Karpas-422 (cell line): ENCODE results near the gene NKPD1. TPM values are rescaled to one million over a fixed set of nuclear protein-coding genes. Genes with fewer than 3 reads are reported as not detected.

Experiments
- DNase-seq: peaks from one replicate; pipeline ENCODE4 v3.0.0-alpha.2; 2015
- H2AFZ ChIP-seq: fragments of 200-600 bp; sonication (generic); 2 replicates; pipeline ENCODE4 v1.6.1; 2014; ENCODE audit warnings: antibody characterized with exemption, low read length, mixed read lengths
- H3K27ac ChIP-seq: fragments of 200-600 bp; sonication (generic); 2 replicates; pipeline ENCODE4 v1.5.1; 2014; ENCODE audit warnings: mild to moderate bottlenecking, low read length, moderate library complexity
- H3K27me3 ChIP-seq: fragments of 200-600 bp; sonication (generic); 2 replicates; pipeline ENCODE4 v1.6.1; 2014; ENCODE audit warnings: low read length, mixed read lengths
- H3K36me3 ChIP-seq: fragments of 200-600 bp; sonication (generic); 2 replicates; pipeline ENCODE4 v1.6.1; 2014; ENCODE audit warnings: low read length, mixed read lengths; ENCODE audit not compliant: insufficient read depth
- H3K4me1 ChIP-seq: fragments of 200-600 bp; sonication (generic); 2 replicates; pipeline ENCODE4 v1.6.1; 2014; ENCODE audit warnings: mild to moderate bottlenecking, low read length, mixed read lengths
- H3K4me2 ChIP-seq: fragments of 200-600 bp; sonication (generic); 2 replicates; pipeline ENCODE4 v1.6.1; 2014; ENCODE audit warnings: low read length, low read depth, mild to moderate bottlenecking; ENCODE audit not compliant: poor library complexity, severe bottlenecking
- H3K4me3 ChIP-seq: fragments of 200-600 bp; sonication (generic); 2 replicates; pipeline ENCODE4 v1.5.1; 2014; ENCODE audit warnings: mild to moderate bottlenecking, antibody characterized with exemption, low read length, mixed read lengths
- H3K79me2 ChIP-seq: fragments of 200-600 bp; sonication (generic); 2 replicates; pipeline ENCODE4 v1.6.1; 2014; ENCODE audit warnings: mild to moderate bottlenecking, low read length, mixed read lengths
- H3K9ac ChIP-seq: fragments of 200-600 bp; sonication (generic); 2 replicates; pipeline ENCODE4 v1.6.0; 2014; ENCODE audit warnings: low read length
- H3K9me2 ChIP-seq: fragments of 200-600 bp; sonication (generic), shearing (Covaris generic); replicated peaks from 2 replicates; pipeline ENCODE4 v1.6.0; 2014; ENCODE audit warnings: mild to moderate bottlenecking, low read length, moderate library complexity; ENCODE audit not compliant: insufficient read depth
- H3K9me3 ChIP-seq: fragments of 300-700, 200-600 bp; sonication (generic); 2 replicates; pipeline ENCODE4 v1.6.1; 2014; ENCODE audit warnings: low read length, mixed read lengths
- H4K20me1 ChIP-seq: fragments of 200-600 bp; sonication (generic); 2 replicates; pipeline ENCODE4 v1.6.1; 2014; ENCODE audit warnings: mild to moderate bottlenecking, antibody characterized with exemption, low read length, low read depth; ENCODE audit not compliant: insufficient read depth
- total RNA-seq: library from RNA; depleted of rRNA; stranded (reverse); fragments of >200 nt; shearing (Covaris generic); gene quantifications from 2 replicates; pipeline ENCODE4 v1.2.3, GENCODE V29; 2014; ENCODE audit warnings: low replicate concordance

NKPD1 gene
- total RNA-seq, 1 experiment from 2014 or later, result not detected

DNA sequence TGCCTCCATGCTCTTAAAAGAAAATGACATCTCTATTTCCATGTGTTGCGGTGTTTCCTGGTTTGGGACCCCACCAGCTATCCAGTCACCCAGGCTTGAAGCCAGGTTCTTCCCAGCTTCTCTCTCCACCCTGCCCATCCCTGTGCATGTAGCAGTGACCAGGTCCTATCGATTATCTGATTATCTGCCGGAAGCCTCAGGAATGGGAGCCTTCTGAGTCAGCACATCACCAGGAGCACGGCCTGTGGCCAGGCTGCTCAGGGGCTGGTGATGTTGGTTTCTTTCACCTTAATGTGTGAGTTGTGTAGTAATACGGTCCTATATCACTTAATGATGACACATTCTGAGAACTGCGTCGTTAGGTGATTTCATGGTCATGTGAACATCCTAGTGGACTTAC lies 34.1 kb downstream of the NKPD1 start:
- H2AFZ ChIP-seq, result no peak overlapping the region
- 0 out of 2 replicates have a peak overlapping the region, but pooled peaks have one; percentile 1 for H3K9ac ChIP-seq
- no peaks in the 10 kb centered on the region for H3K9me2 ChIP-seq
- no peaks in the 10 kb centered on the region for H3K9me3 ChIP-seq
- DNase-seq, result no peak
- no peak overlapping the region for H3K4me3 ChIP-seq
- no peaks in the 10 kb centered on the region; the same call in 1 of the 2 replicates for H4K20me1 ChIP-seq
- no peak overlapping the region for H3K27ac ChIP-seq
- no peaks in the 10 kb centered on the region for H3K36me3 ChIP-seq
- H3K27me3 ChIP-seq, result no peaks in the 10 kb centered on the region
- peaks cover 58% of the 10 kb centered on the region for H3K79me2 ChIP-seq
- no peak overlapping the region for H3K4me2 ChIP-seq
- H3K4me1 ChIP-seq, result peaks cover 37% of the 10 kb centered on the region

DNA sequence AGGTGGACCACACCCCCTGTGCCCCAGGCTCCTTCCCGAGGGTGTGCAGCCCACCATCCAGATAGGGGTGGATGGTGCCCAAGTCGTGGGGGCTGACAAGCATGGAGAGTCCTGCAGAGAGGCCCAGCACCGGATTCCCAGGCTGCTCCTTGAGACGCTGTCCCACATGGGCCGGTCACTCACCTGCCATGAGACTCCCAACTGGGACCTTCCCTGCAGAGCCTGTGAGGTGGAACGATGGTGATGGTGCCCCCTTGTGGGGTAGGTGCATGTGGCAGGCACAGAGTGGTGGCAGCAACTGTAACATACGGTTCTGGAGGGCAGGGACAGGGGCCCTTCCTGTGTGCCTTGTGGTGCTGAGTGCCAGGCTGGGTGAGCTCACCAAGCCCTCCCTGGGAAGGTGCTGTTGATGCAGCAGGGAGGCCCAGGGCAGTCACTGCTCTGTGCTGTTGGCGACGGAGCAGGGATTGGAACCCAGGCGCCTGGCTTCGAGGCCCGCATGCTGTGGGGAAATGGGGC lies 34.7 kb downstream of the NKPD1 start:
- Histone ChIP-seq H3K4me1 (peaks cover 35% of the 10 kb centered on the region), H3K9me2 (no peaks in the 10 kb centered on the region), H3K4me2 (no peak overlapping the region), H3K27ac (no peak overlapping the region), H3K4me3 (no peak overlapping the region), H2AFZ (no peak overlapping the region), H3K79me2 (peaks cover 59% of the 10 kb centered on the region), H3K9me3 (no peaks in the 10 kb centered on the region), H3K36me3 (no peaks in the 10 kb centered on the region), H3K27me3 (no peaks in the 10 kb centered on the region), H4K20me1 (no peaks in the 10 kb centered on the region; the same call in 1 of the 2 replicates), H3K9ac (no peak overlapping the region)
- DNase-seq, result peak; percentile 86

DNA sequence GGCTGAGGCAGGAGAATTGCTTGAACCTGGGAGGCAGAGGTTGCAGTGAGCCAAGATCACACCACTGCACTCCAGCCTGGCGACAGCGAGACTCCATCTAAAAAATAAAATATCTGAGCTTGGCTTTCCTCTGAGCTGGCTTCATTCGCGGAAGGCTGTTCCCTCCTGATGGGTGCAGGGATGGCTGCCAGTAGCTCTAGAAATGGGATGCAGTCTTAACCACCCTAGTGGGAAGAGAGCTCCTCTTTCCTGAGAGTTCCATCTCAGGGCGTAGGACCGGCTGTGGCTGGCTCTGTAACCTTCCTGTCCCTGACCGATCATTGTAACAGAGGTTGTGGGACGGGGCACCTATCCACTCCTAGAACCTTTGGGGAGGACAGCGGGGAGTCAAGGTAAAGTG lies 35.4 kb downstream of the NKPD1 start:
- Histone ChIP-seq H3K27ac (no peak overlapping the region), H3K4me1 (peaks cover 32% of the 10 kb centered on the region), H3K27me3 (no peaks in the 10 kb centered on the region), H2AFZ (no peak overlapping the region), H3K36me3 (no peaks in the 10 kb centered on the region), H3K9me3 (no peaks in the 10 kb centered on the region), H3K9me2 (no peaks in the 10 kb centered on the region), H3K79me2 (peaks cover 66% of the 10 kb centered on the region), H3K4me2 (no peak overlapping the region), H3K9ac (no peak overlapping the region), H4K20me1 (no peaks in the 10 kb centered on the region; the same call in 1 of the 2 replicates), H3K4me3 (no peak overlapping the region)
- DNase-seq, result no peak

DNA sequence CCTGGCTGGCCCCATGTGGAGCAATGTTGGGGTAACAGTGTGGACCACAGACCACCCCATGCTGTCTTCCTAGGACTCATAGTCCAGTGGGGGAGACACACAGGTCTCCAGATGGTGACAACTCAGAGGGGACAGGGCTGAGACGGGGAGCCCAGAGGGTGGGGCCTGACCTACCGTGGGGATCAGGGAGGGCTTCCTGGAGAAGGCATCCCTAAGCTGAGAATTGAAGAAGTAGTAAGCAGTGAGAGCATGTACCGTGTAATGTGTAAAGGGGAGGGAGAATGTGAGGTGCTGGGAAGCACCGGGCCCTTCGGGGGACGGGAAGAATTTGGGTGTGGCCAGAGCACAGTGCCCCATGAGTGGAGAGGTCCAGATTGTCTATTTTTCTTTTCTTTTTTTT lies 36.8 kb downstream of the NKPD1 start:
- Histone ChIP-seq H3K9me3 (no peaks in the 10 kb centered on the region), H3K9ac (no peak overlapping the region), H3K79me2 (peaks cover 76% of the 10 kb centered on the region), H3K36me3 (no peaks in the 10 kb centered on the region), H3K4me1 (peaks cover 22% of the 10 kb centered on the region), H4K20me1 (peaks cover 4% of the 10 kb centered on the region; the same call in 1 of the 2 replicates), H3K4me3 (no peak overlapping the region), H3K4me2 (no peak overlapping the region), H3K27me3 (no peaks in the 10 kb centered on the region), H3K27ac (no peak overlapping the region), H2AFZ (no peak overlapping the region), H3K9me2 (no peaks in the 10 kb centered on the region)
- DNase-seq, result no peak

DNA sequence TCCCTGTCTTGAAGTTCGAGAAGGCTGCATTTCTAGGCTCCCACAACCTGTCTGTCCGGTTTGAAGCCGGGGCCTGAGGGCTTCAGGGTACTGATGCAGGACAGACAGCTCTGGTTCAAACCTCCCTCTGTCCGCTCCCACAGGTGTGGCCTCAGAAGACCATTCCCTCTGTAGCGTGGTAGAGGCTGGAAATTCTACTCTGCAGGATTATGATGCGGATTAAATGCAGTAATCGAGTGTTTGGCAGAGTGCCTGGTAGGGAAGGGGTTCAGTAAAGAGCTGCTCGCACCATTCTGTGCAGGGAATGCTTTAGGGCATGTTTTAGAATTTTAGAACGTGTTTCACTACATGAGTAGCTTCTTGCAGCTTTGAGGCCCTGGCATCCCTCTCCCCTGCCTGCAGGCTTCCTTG lies 37.3 kb downstream of the NKPD1 start:
- Histone ChIP-seq H3K9me3 (no peaks in the 10 kb centered on the region), H3K4me2 (no peak overlapping the region), H3K27me3 (no peaks in the 10 kb centered on the region), H3K4me3 (no peak overlapping the region), H3K27ac (no peak overlapping the region), H3K36me3 (no peaks in the 10 kb centered on the region), H4K20me1 (peaks cover 4% of the 10 kb centered on the region; the same call in 1 of the 2 replicates), H3K9ac (no peak overlapping the region), H3K4me1 (peaks cover 28% of the 10 kb centered on the region), H3K79me2 (peaks cover 76% of the 10 kb centered on the region), H2AFZ (no peak overlapping the region), H3K9me2 (no peaks in the 10 kb centered on the region)
- DNase-seq, result no peak

DNA sequence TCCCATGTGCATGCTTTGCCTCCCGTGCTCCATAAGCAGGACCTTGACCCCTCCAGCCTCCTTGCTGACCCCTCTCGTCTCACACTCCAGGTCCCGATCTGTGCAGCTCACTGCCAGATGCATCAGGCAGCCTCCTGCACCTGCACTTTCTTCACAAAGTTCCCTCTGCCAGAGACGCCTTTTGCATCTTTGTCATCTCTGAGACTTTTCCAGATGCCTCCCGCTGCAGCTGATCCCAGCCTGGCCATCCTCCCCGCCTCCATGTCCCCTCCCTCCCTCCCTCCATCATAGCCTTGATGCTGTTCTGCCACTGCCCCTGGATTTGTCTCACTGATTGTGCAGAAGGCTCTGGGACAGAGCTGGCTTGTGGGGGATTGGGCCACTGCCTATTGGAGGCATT lies 38.0 kb downstream of the NKPD1 start:
- peaks cover 7% of the 10 kb centered on the region; the same call in 1 of the 2 replicates for H4K20me1 ChIP-seq
- no peak overlapping the region for H3K9ac ChIP-seq
- H3K4me3 ChIP-seq, result no peak overlapping the region
- H3K36me3 ChIP-seq, result no peaks in the 10 kb centered on the region
- no peaks in the 10 kb centered on the region for H3K9me2 ChIP-seq
- H3K79me2 ChIP-seq, result peaks cover 76% of the 10 kb centered on the region
- no peak overlapping the region for H3K27ac ChIP-seq
- H2AFZ ChIP-seq, result no peak overlapping the region
- H3K9me3 ChIP-seq, result no peaks in the 10 kb centered on the region
- DNase-seq, result no peak
- peaks cover 34% of the 10 kb centered on the region for H3K4me1 ChIP-seq
- H3K4me2 ChIP-seq, result no peak overlapping the region
- H3K27me3 ChIP-seq, result no peaks in the 10 kb centered on the region

DNA sequence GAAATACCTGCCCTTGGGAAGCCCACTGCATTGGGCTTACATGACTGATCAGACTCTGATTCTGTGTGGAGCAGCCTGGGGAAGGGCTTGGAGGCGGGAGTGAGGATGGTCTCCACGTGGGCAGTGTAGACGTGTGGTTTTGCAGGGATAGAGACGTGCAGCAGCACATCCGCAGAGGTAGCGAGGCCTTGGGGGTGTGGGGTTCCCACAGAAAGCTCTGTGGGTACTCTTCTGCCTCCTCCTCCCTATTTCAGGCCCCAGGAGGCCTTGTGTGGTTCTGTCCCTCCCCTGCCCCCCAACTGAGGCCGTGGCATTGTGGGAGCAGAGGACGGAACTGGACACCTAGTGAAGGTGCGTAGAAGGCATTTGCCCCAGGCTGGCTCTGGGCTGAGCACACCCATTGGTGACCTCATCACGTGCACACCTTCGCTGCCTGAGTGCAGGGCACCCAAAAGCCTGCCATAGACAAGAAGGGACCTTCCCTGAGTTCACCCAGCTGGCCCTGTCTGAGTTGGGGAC lies 38.9 kb downstream of the NKPD1 start:
- Histone ChIP-seq H3K9ac (no peak overlapping the region), H4K20me1 (peaks cover 14% of the 10 kb centered on the region; the same call in 1 of the 2 replicates), H3K36me3 (no peaks in the 10 kb centered on the region), H3K9me3 (no peaks in the 10 kb centered on the region), H3K27ac (no peak overlapping the region), H3K4me2 (no peak overlapping the region), H3K27me3 (no peaks in the 10 kb centered on the region), H2AFZ (no peak overlapping the region), H3K4me1 (peaks cover 40% of the 10 kb centered on the region), H3K4me3 (no peak overlapping the region), H3K9me2 (no peaks in the 10 kb centered on the region), H3K79me2 (peaks cover 79% of the 10 kb centered on the region)
- DNase-seq, result no peak

DNA sequence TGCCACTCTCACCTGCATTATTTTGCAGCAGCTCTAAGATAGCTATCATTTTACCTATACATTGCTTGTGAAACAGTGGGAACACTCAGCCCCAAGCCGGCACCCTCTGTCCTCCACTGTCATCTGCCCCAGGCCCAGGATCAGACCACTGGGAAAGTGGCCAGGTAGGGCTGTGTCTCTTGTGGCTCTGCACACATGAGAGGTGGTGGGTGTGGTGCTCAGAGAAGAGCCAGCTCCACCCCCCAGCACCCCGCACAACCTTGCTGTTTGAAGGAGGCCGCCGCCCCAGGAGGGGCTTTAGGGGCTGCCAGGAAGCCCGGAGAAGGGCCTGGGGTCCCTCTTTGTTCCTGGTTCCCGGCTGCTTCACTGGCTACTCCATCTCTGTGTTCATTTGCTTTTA lies 41.2 kb downstream of the NKPD1 start:
- Histone ChIP-seq H3K9me3 (no peaks in the 10 kb centered on the region), H3K27ac (no peak overlapping the region), H3K79me2 (peaks cover 82% of the 10 kb centered on the region), H3K4me3 (no peak overlapping the region), H3K4me2 (no peak overlapping the region), H3K27me3 (no peaks in the 10 kb centered on the region), H3K36me3 (no peaks in the 10 kb centered on the region), H3K9me2 (no peaks in the 10 kb centered on the region), H2AFZ (no peak overlapping the region), H3K9ac (no peak overlapping the region), H4K20me1 (peaks cover 23% of the 10 kb centered on the region; the same call in 1 of the 2 replicates), H3K4me1 (peaks cover 26% of the 10 kb centered on the region)
- no peak for DNase-seq
